SK-N-SH (cell line): ENCODE results near the gene INPP5J. TPM values are rescaled to one million over a fixed set of nuclear protein-coding genes. Genes with fewer than 3 reads are reported as not detected.

ENCODE experiments used
- CTCF ChIA-PET: fragments of 300-600, 350-600 bp; formaldehyde crosslinking; extraction: SDS; loops from one replicate; lab custom pipeline; 2021; lab: Yijun Ruan, JAX
- POLR2A ChIA-PET: fragments of 350-600 bp; sonication (Branson Sonifier 250); formaldehyde crosslinking; extraction: SDS; loops from one replicate; lab custom pipeline; 2020; ENCODE audit warnings: antibody characterized with exemption, inconsistent platforms; lab: Yijun Ruan, JAX
- DNase-seq: peaks from one replicate; pipeline ENCODE4 v3.0.0; 2012
- H2AFZ ChIP-seq: fragments of 200-600 bp; sonication (generic); 2 replicates; pipeline ENCODE4 v1.8.1; 2016; ENCODE audit warnings: antibody characterized with exemption, mild to moderate bottlenecking, low read depth
- H3F3A ChIP-seq: fragments of 200-600 bp; sonication (generic); replicated peaks from 2 replicates; pipeline ENCODE3; 2016; ENCODE audit warnings: antibody characterized with exemption, mild to moderate bottlenecking; ENCODE audit not compliant: insufficient read depth
- H3K27ac ChIP-seq, 2 experiments: fragments of 200-500 bp in 1 of 2; fragments of 200-600 bp in 1 of 2; sonication (Bioruptor generic) in 1 of 2; sonication (generic), shearing (Covaris generic) in 1 of 2; 2 replicates each; pipeline versions ENCODE4 v1.5.1 to v1.6.1; 2014 to 2016; ENCODE audit warnings: low read depth in 2 of 2, inconsistent platforms in 1 of 2, low read length in 1 of 2, mild to moderate bottlenecking in 1 of 2, mixed read lengths in 1 of 2
- H3K27me3 ChIP-seq: fragments of 200-600 bp; sonication (generic), shearing (Covaris generic); 2 replicates; pipeline ENCODE4 v1.6.1; 2016; ENCODE audit warnings: mixed run types; ENCODE audit not compliant: insufficient read depth
- H3K36me3 ChIP-seq, 2 experiments: fragments of 200-500 bp in 1 of 2; fragments of 200-600 bp in 1 of 2; sonication (Bioruptor generic) in 1 of 2; sonication (generic) in 1 of 2; replicated peaks in 1 of 2; 2 replicates each; pipeline versions ENCODE3 to v1.5.1; 2014 to 2016; ENCODE audit warnings: low read length in 1 of 2, mild to moderate bottlenecking in 1 of 2; ENCODE audit not compliant: insufficient read depth in 2 of 2, control insufficient read depth in 1 of 2
- H3K4me1 ChIP-seq, 2 experiments: fragments of 200-500 bp in 1 of 2; fragments of 200-600 bp in 1 of 2; sonication (Bioruptor generic) in 1 of 2; sonication (generic), shearing (Covaris generic) in 1 of 2; 2 replicates each; pipeline versions ENCODE4 v1.5.1 to v1.6.1; 2014 to 2016; ENCODE audit warnings: low read depth in 1 of 2, low read length in 1 of 2, mixed run types in 1 of 2; ENCODE audit not compliant: insufficient read depth in 2 of 2, control insufficient read depth in 1 of 2
- H3K4me2 ChIP-seq: fragments of 200-600 bp; sonication (generic), shearing (Covaris generic); 2 replicates; pipeline ENCODE4 v1.6.1; 2017; ENCODE audit warnings: mixed run types
- H3K4me3 ChIP-seq, 2 experiments: fragments of 200-500 bp in 1 of 2; fragments of 200-600 bp in 1 of 2; sonication (Bioruptor generic) in 1 of 2; sonication (generic), shearing (Covaris generic) in 1 of 2; 2 replicates each; pipeline versions ENCODE4 v1.5.1 to v1.8.1; 2014 to 2016; ENCODE audit warnings: low read depth in 2 of 2, inconsistent platforms in 1 of 2, low read length in 1 of 2, mild to moderate bottlenecking in 1 of 2, mixed read lengths in 1 of 2, moderate library complexity in 1 of 2
- H3K79me2 ChIP-seq: fragments of 200-600 bp; sonication (generic); 2 replicates; pipeline ENCODE4 v1.8.1; 2017; ENCODE audit warnings: mild to moderate bottlenecking; ENCODE audit not compliant: insufficient read depth
- H3K9ac ChIP-seq: fragments of 200-600 bp; sonication (generic); 2 replicates; pipeline ENCODE4 v1.6.1; 2017; ENCODE audit warnings: mixed run types
- H3K9me2 ChIP-seq: fragments of 200-600 bp; sonication (generic); 2 replicates; pipeline ENCODE4 v1.6.1; 2017; ENCODE audit warnings: mixed run types
- H3K9me3 ChIP-seq: fragments of 200-600 bp; sonication (generic); 2 replicates; pipeline ENCODE4 v1.6.1; 2017; ENCODE audit warnings: mixed run types, mild to moderate bottlenecking, moderate library complexity
- H4K20me1 ChIP-seq: fragments of 200-600 bp; sonication (generic); 2 replicates; pipeline ENCODE4 v1.6.1; 2017; ENCODE audit warnings: mild to moderate bottlenecking, mixed run types; ENCODE audit not compliant: insufficient read depth
- ELF1 ChIP-seq: IDR thresholded peaks from 2 replicates; pipeline ENCODE4 v1.4.0; 2012
- EP300 ChIP-seq, 2 experiments: IDR thresholded peaks; 2 replicates each; pipeline versions ENCODE4 v1.4.0 to v1.6.1; 2012; ENCODE audit warnings: borderline replicate concordance in 1 of 2, low read depth in 1 of 2, low read length in 1 of 2
- GABPA ChIP-seq: IDR thresholded peaks from 2 replicates; pipeline ENCODE4 v1.4.0; 2012; ENCODE audit warnings: low read depth, mild to moderate bottlenecking
- GATA2 ChIP-seq: sonication (generic); formaldehyde crosslinking; IDR thresholded peaks from 2 replicates; pipeline ENCODE4 v1.5.0; 2020; ENCODE audit warnings: mild to moderate bottlenecking, missing genetic modification reagents
- MXI1 ChIP-seq: IDR thresholded peaks from 2 replicates; pipeline ENCODE4 v1.6.1; 2012; ENCODE audit warnings: mild to moderate bottlenecking, low read depth, low read length, improper control_type of control experiment
- RAD21 ChIP-seq: IDR thresholded peaks from 2 replicates; pipeline ENCODE4 v1.6.1; 2012; ENCODE audit warnings: mild to moderate bottlenecking, low read length
- RCOR1 ChIP-seq: fragments of 150-350 bp; IDR thresholded peaks from 2 replicates; pipeline ENCODE4 v1.6.1; 2017; ENCODE audit warnings: antibody characterized with exemption, low read length
- RXRA ChIP-seq: IDR thresholded peaks from 2 replicates; pipeline ENCODE4 v1.4.0; 2012; ENCODE audit warnings: low read depth, mild to moderate bottlenecking, borderline replicate concordance
- SMC3 ChIP-seq: IDR thresholded peaks from 2 replicates; pipeline ENCODE4 v1.6.1; 2012; ENCODE audit warnings: low read depth, low read length, improper control_type of control experiment
- TEAD4 ChIP-seq: IDR thresholded peaks from 2 replicates; pipeline ENCODE4 v1.4.0; 2012; ENCODE audit warnings: mild to moderate bottlenecking, borderline replicate concordance; ENCODE audit not compliant: insufficient read depth
- WGBS: methylation state at CpG from one replicate; pipeline ENCODE4 v1.1.6; 2017; ENCODE audit warnings: low lambda C conversion rate; 5-methylcytosine and 5-hydroxymethylcytosine counted together
- polyA plus RNA-seq, 3 experiments: library from polyadenylated mRNA; depleted of rRNA; stranded (reverse); fragments of >200 nt; gene quantifications; 2 replicates each; pipeline ENCODE4 v1.2.3, GENCODE V29; 2012
- TF ChIP-seq, protein P1 (sequence below): IDR thresholded peaks from 2 replicates; pipeline ENCODE4 v1.4.0; 2012; ENCODE audit warnings: low read depth, borderline replicate concordance
- TF ChIP-seq, protein P2 (sequence below): IDR thresholded peaks from 2 replicates; pipeline ENCODE4; 2012
- TF ChIP-seq, protein P3 (sequence below): IDR thresholded peaks from 2 replicates; pipeline ENCODE4 v1.4.0; 2012; ENCODE audit warnings: low read depth
- TF ChIP-seq, protein P4 (sequence below): fragments of 200-600 bp; sonication (generic); IDR thresholded peaks from 2 replicates; pipeline ENCODE4 v1.6.1; 2017; ENCODE audit warnings: antibody characterized with exemption, mild to moderate bottlenecking, moderate library complexity
- TF ChIP-seq, protein P5 (sequence below): fragments of 150-350 bp; IDR thresholded peaks from 2 replicates; pipeline ENCODE4 v1.6.1; 2016; ENCODE audit warnings: mild to moderate bottlenecking, low read depth, low read length
- TF ChIP-seq, protein P6 (sequence below): IDR thresholded peaks from 2 replicates; pipeline ENCODE4 v1.6.1; 2012; ENCODE audit warnings: mild to moderate bottlenecking, low read depth, low read length, moderate library complexity

Gene INPP5J
- polyA plus RNA-seq, 1 of the 3 experiments (the other 2 are of a cell fraction) = 3.2 TPM

DNA sequence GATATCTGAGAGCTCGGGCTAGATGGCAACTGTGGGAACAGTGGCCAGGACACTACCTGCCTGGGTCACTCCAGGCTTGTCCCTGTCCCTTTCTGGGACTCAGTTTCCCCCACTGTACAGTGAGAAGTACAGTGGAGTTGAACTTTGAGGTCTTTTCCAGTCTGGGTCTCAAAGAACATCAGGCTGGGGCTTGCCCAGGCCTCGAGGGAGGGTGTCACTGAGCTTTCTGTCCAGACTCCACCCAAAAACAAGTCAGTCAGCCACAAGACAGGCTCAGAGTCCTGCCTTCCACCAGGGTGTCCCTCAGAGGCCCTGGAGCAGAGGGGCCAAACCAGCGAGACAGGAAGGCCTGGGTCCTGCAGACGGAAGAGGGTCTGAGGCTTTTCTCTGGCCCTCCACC is 19.5 kb downstream of the INPP5J start:
- peaks cover 0 to 32% of the 10 kb centered on the region in 2 experiments; a peak in 2 of 4 replicates for H3K4me1 ChIP-seq
- no peak for TF ChIP-seq MXI1
- TF ChIP-seq, protein P1, sequence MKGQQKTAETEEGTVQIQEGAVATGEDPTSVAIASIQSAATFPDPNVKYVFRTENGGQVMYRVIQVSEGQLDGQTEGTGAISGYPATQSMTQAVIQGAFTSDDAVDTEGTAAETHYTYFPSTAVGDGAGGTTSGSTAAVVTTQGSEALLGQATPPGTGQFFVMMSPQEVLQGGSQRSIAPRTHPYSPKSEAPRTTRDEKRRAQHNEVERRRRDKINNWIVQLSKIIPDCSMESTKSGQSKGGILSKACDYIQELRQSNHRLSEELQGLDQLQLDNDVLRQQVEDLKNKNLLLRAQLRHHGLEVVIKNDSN = no peak
- H3K9ac ChIP-seq = no peak overlapping the region
- 0 out of 2 replicates have a peak, but pooled peaks cover 4% of the 10 kb centered on the region for H3K9me3 ChIP-seq
- no peaks in the 10 kb centered on the region for H3F3A ChIP-seq
- no peak for DNase-seq
- H3K9me2 ChIP-seq = no peaks in the 10 kb centered on the region
- peak overlapping the region in 1 of 2 experiments; percentile 72; a peak in 1 of 4 replicates for H3K27ac ChIP-seq
- WGBS = 74% methylated on average over 4 of the region's 4 CpGs
- no peaks in the 10 kb centered on the region for H3K79me2 ChIP-seq
- H3K36me3 ChIP-seq = no peaks in the 10 kb centered on the region
- H3K27me3 ChIP-seq = peaks cover 4% of the 10 kb centered on the region; the same call in 1 of the 2 replicates
- no peak overlapping the region for H3K4me3 ChIP-seq
- ChIA-PET POLR2A (no interaction called here), CTCF (interaction anchor here (1.1 to 5.0 kb wide), 6 partner anchors 35 to 378 kb away, joined by 3 to 22 read pairs (median 4); partner anchors contain the start of genes LIMK2 and SELENOM)
- no peak overlapping the region for H3K4me2 ChIP-seq
- H2AFZ ChIP-seq = no peak overlapping the region
- no peaks in the 10 kb centered on the region for H4K20me1 ChIP-seq

DNA sequence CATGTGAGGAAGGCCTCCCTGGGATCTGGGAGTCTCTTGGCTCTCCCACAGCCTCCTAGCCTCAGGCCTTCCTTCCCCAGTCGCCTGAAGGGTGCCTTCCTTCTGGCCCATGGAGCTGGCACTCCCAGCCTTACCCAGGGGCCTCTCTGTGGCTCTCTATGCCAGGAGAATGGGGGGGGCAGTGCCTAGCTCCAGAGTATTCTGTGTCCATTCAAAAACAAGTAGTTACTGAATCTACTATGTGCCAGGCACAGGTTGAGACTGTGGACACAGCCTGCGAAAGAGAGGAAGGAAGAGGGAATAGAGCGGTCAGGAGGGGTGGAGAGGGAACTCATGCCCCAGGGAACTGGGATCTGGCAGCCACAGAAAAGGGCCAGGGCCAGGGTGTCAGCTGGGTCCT is 20.3 kb downstream of the INPP5J start:
- Histone ChIP-seq H3K9me2 (no peaks in the 10 kb centered on the region), H3F3A (no peaks in the 10 kb centered on the region), H3K36me3 (no peaks in the 10 kb centered on the region), H3K27me3 (peaks cover 4% of the 10 kb centered on the region; the same call in 1 of the 2 replicates), H3K27ac (peak overlapping the region in 1 of 2 experiments; percentile 72; a peak in 2 of 4 replicates), H3K4me2 (no peak overlapping the region), H3K9me3 (0 out of 2 replicates have a peak, but pooled peaks cover 4% of the 10 kb centered on the region), H3K79me2 (no peaks in the 10 kb centered on the region), H2AFZ (no peak overlapping the region), H3K4me1 (peaks cover 0 to 32% of the 10 kb centered on the region in 2 experiments; a peak in 2 of 4 replicates), H3K9ac (no peak overlapping the region), H3K4me3 (no peak overlapping the region), H4K20me1 (no peaks in the 10 kb centered on the region)
- CTCF ChIA-PET = interaction anchor here (1.3 to 5.0 kb wide), 5 partner anchors 13 to 196 kb away, joined by 4 to 22 read pairs (median 5); partner anchors contain the start of gene SELENOM
- POLR2A ChIA-PET = interaction anchor here (0.6 to 1.6 kb wide), 4 partner anchors 8 to 62 kb away, joined by 3 to 5 read pairs (median 3); partner anchors contain the start of genes INPP5J, SELENOM and SMTN
- WGBS = 54% methylated on average over 3 of the region's 3 CpGs
- DNase-seq = peak; percentile 43
- TF ChIP-seq GATA2 (CRISPR knock-in tag) = no peak
- TF ChIP-seq, protein P1 = no peak
- no peak for TF ChIP-seq TEAD4
- no peak for TF ChIP-seq RCOR1
- no peak for TF ChIP-seq GABPA
- no peak for TF ChIP-seq SMC3
- TF ChIP-seq, protein P2, sequence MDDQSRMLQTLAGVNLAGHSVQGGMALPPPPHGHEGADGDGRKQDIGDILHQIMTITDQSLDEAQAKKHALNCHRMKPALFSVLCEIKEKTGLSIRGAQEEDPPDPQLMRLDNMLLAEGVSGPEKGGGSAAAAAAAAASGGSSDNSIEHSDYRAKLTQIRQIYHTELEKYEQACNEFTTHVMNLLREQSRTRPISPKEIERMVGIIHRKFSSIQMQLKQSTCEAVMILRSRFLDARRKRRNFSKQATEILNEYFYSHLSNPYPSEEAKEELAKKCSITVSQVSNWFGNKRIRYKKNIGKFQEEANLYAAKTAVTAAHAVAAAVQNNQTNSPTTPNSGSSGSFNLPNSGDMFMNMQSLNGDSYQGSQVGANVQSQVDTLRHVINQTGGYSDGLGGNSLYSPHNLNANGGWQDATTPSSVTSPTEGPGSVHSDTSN = no peak
- TF ChIP-seq, protein P3, sequence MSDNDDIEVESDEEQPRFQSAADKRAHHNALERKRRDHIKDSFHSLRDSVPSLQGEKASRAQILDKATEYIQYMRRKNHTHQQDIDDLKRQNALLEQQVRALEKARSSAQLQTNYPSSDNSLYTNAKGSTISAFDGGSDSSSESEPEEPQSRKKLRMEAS = no peak
- TF ChIP-seq RAD21 = no peak
- TF ChIP-seq, protein P4, sequence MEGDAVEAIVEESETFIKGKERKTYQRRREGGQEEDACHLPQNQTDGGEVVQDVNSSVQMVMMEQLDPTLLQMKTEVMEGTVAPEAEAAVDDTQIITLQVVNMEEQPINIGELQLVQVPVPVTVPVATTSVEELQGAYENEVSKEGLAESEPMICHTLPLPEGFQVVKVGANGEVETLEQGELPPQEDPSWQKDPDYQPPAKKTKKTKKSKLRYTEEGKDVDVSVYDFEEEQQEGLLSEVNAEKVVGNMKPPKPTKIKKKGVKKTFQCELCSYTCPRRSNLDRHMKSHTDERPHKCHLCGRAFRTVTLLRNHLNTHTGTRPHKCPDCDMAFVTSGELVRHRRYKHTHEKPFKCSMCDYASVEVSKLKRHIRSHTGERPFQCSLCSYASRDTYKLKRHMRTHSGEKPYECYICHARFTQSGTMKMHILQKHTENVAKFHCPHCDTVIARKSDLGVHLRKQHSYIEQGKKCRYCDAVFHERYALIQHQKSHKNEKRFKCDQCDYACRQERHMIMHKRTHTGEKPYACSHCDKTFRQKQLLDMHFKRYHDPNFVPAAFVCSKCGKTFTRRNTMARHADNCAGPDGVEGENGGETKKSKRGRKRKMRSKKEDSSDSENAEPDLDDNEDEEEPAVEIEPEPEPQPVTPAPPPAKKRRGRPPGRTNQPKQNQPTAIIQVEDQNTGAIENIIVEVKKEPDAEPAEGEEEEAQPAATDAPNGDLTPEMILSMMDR = no peak
- TF ChIP-seq, protein P5, sequence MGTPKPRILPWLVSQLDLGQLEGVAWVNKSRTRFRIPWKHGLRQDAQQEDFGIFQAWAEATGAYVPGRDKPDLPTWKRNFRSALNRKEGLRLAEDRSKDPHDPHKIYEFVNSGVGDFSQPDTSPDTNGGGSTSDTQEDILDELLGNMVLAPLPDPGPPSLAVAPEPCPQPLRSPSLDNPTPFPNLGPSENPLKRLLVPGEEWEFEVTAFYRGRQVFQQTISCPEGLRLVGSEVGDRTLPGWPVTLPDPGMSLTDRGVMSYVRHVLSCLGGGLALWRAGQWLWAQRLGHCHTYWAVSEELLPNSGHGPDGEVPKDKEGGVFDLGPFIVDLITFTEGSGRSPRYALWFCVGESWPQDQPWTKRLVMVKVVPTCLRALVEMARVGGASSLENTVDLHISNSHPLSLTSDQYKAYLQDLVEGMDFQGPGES = no peak
- TF ChIP-seq, protein P6, sequence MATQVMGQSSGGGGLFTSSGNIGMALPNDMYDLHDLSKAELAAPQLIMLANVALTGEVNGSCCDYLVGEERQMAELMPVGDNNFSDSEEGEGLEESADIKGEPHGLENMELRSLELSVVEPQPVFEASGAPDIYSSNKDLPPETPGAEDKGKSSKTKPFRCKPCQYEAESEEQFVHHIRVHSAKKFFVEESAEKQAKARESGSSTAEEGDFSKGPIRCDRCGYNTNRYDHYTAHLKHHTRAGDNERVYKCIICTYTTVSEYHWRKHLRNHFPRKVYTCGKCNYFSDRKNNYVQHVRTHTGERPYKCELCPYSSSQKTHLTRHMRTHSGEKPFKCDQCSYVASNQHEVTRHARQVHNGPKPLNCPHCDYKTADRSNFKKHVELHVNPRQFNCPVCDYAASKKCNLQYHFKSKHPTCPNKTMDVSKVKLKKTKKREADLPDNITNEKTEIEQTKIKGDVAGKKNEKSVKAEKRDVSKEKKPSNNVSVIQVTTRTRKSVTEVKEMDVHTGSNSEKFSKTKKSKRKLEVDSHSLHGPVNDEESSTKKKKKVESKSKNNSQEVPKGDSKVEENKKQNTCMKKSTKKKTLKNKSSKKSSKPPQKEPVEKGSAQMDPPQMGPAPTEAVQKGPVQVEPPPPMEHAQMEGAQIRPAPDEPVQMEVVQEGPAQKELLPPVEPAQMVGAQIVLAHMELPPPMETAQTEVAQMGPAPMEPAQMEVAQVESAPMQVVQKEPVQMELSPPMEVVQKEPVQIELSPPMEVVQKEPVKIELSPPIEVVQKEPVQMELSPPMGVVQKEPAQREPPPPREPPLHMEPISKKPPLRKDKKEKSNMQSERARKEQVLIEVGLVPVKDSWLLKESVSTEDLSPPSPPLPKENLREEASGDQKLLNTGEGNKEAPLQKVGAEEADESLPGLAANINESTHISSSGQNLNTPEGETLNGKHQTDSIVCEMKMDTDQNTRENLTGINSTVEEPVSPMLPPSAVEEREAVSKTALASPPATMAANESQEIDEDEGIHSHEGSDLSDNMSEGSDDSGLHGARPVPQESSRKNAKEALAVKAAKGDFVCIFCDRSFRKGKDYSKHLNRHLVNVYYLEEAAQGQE = no peak
- no peak for TF ChIP-seq RXRA
- TF ChIP-seq EP300 (IDR thresholded peaks at IDR 0.05; ENCODE audit: borderline replicate concordance in 1 of 2, low read depth in 1 of 2, low read length in 1 of 2) = no peak
- no peak for TF ChIP-seq ELF1
